HG02981 (cell line): ENCODE measurements around the gene MYO7B.
"Not testable (repeated sequence)": the region's sequence is repeated elsewhere in the genome, so short reads cannot be mapped to it uniquely, and the experiment has no call there.

Experiments used
- ATAC-seq: cut with Tn5 transposase; IDR thresholded peaks from one replicate; pipeline ENCODE4 v1.9.1; 2021; ENCODE audit warnings: mild to moderate bottlenecking, moderate library complexity; ENCODE audit not compliant: unreplicated experiment

The MYO7B gene

DNA sequence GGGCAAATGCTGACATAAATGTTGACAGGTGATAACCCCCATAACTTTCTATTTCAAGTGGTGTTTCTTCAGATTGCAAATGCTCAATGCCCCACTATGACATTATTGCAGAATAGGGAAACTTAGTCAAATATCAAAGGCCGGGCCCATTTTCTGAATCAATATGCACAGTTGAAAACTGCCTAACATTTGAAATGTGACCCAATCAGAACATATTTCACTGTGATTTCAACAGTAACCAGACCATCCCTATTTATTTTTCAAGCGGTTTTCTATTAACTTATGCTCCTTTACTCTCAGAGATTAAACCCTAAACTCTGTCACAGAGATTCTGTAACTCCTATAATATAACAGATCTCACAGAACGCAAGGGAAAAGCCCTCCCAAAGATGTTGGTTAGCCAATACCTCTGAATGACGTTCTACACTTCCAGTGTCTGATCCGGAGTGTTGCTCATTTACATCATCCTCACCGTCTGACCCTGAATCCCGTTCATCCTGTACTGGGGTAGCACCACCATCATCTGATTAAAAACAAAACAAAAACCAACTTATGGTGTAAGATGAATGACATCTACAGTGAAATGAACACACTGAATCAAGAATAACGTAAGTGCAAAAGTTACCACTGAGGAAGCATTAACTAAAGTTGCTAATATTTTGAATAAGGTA is 12.1 kb upstream of the MYO7B start:
- no peak for ATAC-seq

DNA sequence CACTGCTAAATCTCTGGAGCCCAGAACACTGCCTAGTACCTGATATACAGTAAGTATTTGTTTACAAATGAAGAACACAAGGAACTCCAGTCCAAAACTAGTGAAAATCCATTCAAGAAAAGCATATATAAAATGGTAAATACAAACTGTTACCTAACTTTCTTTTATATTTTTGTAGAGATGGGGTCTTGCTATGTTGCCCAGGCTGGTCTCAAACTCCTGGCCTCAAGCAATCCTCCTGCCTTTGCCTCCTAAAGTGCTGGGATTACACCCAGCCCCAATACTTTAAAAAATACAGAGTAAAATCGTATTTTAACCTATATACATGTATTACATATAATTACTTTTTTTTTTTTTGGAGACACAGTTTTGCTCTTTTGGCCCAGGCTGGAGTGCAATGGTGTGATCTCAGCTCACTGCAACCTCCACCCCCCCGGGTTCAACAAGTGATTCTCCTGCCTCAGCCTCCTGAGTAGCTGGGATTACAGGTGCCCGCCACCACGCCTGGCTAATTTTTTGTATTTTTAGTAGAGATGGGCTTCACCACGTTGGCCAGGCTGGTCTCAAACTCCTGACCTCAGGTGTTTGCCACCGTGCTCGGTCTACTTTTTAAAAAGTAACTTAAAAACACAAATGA is 11.2 kb upstream of the MYO7B start:
- ATAC-seq, result not testable (repeated sequence)

DNA sequence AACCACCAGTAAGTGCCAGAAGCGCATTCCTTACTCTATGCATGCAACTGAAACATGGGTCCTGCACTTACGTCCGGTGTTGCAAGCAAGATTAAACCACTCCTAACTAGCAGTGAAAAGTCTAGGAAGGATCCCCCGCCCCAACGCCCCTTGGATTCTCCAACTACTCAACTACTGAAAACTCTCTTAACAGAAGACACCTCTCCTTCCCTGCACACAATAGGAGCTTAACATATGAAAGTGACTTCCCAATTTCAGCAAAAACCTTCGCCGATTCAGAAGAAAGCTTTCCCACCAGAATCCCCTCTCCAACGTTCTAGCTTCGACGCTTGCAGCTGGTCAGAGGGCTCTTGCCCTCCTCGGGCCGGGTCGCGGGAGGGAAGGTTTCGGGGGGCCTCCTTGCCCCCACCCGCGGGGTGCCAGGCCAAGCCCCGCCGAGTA is 9.8 kb upstream of the MYO7B start:
- no peak for ATAC-seq

DNA sequence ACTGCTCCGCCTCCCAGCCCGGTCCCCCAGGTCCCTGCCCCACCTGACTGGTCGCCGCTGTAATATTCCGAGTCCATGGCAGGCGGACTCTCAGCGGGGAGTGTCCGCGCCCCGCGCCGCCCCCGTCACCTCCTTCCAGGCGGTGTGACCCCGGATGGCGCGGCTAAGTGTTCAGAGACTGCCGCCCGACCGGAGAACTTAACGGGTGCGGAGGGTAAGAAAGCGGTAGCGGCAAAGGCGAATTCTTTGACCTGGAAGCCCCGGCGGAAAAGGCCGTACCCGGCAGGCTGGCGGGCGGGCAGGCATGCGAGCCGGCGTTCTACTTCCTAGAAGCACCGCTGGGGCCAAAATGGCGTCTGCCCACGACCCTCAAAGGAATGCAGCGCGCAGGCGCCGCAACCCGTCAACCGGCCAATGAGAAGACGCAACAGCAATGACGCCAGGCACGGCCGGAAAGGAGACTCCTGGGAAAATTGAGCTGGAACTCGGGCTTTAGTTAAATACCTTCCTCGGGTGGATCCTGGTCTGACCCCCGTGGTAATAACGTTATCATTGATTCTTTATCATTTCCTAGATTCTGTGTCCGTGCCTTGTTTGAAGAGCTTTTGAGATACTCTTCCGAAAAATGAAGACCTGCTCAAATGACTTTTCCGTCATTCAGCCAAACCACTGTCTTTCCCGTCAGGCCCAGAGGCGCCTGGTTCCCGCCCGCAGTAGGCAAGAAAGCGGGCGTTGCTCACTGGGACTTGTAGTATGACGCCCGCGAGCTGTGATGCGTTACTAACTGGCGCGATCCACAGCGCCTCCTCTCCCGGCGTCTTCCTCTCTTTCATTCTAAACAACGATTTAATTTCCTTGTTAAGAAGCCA is 9.1 kb upstream of the MYO7B start, which contains the start of gene IWS1:
TSS of gene IWS1 (minus strand) at position 358 of the 869 bp plus-strand sequence. CDS start at position 77, 281 bp downstream.
- peak; percentile 82 for ATAC-seq

DNA sequence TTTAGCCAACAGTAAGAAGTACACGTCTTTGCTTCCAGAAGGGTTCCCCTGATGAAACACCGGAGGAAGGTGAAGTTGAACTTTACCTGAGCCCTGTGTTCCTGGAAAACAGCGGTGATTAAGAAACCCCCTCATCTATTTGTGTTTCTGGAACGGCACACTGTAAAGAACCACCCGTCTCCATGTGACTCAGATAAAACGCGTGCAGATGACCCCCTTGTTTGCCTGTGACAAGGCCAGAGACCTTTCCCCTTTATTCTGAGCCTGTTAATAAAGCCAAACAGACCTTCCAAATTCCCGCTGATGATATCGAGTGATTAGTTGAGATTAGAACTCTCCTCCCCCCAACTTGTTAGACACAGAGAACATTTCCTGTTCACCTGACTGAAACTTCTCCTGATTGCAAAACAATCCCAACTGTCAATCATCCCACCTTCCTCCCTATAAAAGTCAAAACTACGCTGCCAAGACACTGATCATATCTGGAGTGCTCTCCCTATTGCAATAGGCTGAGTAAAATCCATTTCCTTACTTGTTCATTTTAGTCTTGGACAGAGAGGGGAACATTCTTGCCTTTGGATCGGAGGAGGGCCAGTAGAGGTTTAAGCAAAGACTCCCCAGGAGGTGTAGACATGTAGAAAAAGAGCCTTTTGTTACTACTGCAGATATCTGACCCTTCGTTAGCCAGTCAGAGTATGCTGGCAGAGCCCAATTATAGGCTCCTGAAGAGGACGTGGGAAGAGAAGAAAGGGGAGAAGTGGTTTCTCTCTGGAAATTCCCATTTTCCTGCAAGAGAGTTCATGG is 8.3 kb upstream of the MYO7B start:
- peak; percentile 7 for ATAC-seq

DNA sequence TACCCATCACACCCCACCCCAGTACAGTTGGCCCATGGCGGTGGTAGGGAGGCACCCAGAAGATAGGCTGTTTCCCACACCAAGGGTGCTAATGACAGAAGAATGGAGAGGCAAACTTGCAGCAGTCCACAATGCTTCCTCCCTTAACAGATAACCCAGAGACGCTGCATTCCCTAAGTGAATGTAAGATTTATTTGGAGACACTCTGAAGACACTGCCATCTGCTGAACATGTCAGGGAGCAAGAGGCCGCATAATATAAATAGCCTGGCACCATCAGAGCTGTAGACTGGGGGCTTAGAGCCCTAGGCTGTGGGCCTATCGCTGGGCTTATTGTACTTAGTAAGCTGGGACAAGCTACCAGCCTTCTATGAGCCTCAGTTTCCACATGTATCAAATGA is 7.0 kb upstream of the MYO7B start:
- no peak for ATAC-seq

DNA sequence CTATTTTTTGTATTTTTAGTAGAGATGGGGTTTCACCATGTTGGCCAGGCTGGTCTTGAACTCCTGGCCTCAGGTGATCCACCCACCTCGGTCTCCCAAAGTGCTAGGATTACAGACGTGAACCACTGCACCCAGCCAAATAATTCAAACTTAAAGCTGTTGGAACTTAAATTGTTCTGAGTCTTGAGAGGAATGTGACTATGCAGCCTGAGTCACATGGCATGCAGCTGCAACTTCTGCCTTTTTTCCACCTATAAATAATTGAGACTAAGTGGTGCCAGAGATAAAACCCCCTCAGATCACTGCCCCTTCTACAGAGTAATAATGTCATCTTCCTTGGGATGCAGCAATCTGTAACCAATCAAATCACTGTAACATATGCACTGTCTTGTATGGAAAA is 6.1 kb upstream of the MYO7B start:
- ATAC-seq, result not testable (repeated sequence)

DNA sequence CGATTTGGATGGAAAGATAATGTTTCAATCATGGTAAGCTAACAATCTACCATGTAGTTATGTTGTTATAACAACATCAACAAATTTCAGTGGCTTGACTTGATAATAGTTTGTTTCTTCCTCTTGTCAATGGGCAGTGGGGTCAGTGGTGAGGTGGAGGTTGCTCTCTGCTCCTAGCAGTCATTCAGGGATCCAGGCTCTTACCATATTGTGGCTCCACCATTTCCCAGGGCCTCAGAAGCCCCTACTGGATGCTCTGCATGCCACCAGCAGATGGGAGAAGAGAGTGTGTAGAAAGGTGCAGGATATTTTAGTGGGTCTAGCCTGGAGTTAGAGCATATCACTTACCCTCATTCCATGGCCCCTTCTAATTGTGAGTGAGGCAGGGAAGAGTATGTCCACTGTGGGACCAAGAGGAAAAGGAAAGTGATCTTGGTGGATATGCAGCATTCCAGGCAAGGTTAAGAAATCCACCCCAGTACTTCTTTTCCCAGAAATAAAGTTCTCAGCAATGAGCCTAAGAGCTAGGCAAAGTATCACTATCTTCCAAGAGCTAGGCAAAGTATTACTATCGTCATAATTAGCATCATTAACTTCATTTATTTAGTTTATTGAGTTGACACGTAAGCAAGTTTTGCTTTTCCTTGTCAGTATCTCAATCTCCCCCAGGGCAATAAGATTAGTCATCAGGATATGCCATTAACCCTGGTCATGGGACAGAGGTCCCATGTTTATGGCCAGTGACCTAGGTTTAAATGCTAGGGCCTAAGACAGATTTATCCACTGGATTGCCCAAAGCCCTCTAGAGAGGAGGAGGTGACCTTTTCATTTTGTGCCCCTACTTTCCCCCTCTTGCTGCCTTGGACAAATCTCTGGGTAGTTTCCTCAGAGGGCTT is 5.0 kb upstream of the MYO7B start:
- ATAC-seq, result no peak

DNA sequence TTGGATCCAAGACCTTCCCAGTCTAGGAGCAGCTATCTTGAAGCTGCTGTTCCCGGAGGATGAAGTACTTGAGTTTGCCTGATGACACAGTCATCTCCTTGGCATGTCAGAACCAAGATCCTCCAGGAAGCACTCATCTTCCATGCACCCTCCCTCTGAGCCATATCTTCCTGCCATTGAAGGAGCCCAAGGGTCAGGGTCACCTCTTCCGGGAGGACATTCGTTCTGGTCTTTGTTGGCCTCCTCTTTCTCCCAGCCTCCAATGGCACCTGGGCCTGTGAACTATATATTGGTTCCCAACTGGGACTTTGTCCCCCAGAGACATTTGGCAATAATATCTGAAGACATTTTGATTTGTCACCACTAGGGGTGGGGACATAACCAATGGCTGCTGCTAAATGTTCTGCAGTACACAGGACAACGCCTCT is 4.2 kb upstream of the MYO7B start:
- no peak for ATAC-seq

DNA sequence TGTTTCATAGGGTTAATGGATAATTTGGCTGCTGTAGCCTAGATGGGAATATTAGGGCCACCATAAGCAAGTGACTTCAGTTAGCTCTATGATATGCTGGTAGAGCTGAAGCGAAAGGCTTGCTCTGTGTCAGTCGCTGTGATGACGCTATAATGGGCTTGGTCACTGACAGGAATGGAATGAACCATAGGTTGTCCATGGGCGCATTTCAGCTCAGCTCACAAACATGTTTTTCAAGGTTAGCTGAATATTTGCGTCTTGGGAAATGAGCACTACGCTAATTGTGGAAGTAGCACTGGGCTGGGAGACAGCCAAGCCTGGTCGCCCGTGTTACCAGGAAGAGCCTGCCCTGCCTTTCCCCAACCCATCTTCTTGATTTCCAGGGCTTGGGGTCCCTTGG is 3.2 kb upstream of the MYO7B start:
- ATAC-seq, result no peak

DNA sequence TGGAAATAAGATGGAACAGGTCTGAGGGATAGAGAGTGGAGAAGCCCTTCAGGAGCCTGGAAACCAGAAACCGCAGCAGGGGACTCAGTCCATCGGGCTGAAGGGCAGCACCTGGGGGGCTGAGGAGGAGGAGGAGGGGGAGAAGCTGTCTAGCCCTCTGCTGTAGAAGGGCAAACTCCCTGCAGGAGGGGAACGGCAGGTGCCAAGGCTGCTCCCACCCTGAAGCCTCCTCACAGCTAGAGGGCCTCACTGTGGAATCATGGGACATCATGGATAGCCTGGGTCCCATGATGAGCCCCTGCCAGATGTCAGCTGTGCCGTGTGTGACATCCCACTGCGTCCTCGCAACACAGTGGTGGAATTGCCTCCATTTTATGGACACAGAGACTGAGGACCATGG is 435 bp downstream of the MYO7B start:
- no peak for ATAC-seq

DNA sequence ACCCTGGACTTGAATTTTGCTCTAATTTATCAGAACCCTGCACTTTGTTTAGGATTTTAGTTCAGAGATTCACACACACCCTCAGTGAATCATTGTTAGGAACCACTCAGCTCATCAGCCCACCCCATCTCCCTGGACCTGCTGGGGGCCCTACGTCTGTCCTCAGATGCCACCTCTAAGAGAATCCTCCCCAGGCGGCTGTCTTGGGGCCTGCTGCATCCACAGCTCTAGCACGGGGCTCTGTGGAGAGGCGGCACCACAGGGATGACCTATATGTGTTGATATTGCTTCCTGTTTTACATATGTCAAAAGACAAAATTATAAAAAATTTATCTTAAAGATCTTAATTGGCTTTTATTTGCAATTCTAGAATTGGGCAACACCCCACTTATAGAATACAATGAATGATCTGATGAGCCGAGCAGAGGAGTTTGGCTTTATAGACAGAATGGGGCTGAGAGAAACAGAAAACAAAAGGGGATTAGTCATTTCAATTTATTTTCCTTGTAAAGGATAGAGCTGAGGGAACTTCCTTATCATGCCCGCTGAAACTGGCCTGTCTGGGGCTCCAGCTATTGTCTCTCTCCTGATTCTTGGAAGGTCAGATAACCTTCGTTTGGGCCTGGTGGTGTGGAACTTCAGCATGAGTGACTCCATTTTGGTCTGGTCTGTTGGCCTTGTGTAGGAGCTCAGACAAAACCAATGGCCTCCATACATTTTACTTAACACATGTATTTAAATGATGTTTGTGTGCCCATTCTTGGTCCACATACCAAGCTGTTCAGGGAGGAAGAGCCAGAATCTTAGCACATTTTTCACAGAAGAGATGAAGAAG is 1.4 kb downstream of the MYO7B start:
- no peak for ATAC-seq

DNA sequence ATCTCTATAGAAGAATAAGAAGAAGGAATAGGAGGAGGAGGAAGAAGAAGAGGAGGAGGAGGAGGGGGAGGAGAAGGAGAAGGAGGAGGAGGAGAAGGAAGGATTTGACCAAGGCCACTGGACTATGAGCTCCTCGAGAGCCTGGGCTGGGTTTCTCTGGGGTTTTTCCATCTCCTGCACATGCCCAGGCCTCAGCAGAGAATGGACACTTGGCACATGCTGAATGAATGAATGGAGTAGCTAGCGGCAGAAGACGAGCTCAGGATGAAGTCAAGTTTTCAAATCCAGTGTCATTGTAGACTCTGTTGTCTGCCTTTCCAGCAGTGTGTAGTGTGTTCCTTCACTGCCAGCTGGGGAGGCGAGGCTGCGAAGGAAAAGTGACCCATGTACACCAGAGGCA is 2.2 kb downstream of the MYO7B start:
- ATAC-seq, result no peak

DNA sequence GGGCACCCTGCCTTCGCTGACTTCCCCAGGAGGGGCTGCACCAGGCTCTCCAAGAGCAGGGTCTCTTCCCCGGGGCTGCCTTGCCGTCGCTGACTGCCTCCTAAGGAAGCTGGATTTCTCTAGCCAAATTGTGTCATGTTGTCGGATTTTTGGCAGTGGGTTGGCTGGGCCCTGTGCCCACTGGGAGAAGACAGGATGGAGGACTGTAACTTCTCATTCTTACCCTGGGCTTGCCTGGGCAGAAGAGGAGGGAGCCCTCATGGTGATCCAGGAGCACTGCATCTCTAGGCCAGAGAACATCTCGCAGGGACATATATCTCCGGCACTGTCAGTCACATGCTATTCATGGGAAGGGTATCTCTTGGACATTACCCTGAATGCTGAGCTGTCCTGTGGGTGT is 6.3 kb downstream of the MYO7B start:
- no peak for ATAC-seq

DNA sequence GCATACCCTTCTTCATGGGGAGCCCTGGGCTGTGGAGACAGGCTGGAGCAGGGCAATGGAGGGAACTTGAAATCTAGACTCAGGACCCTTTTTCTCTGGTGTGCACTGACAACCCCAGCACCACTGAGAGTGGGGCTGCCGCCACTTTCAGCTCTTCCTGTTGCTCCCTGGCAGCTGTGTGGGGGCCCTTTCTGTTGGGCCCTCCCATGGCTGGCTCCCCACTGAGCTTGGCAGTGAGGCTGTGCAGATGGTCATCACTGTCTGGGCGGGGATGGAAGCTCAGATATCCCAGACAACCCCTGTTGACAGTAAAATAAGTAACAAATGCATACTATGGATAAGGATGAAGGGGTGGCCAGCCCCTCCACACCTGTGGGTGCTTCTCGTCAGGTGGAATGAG is 6.7 kb downstream of the MYO7B start:
- no peak for ATAC-seq

DNA sequence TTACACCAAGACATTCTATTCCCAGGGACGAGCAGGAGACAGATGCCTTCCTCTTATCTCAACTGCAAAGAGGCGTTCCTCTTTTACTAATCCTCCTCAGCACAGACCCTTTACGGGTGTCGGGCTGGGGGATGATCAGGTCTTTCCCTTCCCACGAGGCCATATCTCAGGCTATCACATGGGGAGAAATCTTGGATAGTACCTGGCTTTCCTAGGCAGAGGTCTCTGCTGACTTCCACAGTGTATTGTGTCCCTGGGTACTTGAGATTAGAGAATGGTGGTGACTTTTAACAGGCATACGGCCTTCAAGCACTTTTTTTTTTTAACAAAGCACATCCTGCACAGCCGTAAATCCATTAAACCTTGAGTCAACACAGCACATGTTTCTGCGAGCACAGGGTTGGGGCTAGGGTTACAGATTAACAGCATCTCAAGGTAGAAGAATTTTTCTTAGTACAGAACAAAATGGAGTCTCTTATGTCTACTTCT is 7.6 kb downstream of the MYO7B start:
- not testable (repeated sequence) for ATAC-seq

DNA sequence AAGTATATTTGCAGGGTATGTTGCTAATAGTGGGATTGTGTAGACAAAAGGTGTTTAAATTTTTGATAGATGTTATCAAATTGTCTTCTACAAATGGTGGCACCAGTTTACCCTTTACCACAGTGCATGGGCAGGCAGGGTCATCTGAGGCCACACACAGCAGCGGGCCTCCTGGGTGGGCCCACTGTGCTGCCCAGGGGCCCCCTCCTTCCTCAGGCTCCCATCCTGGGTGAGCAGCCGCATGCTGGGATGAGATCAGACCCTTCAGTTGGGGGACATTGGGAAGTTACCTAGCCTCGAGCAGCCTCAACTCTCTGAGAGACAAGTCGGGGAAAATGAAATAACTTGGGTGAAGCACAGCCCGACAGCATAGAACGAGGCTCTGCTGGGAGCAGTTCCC is 9.7 kb downstream of the MYO7B start:
- ATAC-seq, result no peak

DNA sequence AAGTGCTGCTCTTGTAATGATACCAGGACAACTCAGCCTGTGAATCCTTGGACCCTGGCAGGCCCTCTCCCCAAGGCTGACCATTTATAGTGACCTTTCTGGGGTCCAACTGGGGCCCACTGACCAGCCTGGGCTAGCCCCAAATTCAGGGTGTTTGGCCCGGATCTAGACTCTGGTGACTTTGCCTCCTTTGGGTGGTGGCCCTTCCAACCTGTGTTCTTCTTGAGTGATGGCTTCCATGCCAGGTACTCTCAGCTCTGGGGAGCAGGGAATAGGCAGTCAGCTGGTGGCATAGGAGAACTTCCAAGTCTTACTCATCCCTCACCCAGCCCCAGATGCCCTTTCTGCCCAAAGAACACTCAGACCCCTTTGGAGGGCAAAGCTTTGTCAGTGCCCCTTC is 10.3 kb downstream of the MYO7B start:
- no peak for ATAC-seq

DNA sequence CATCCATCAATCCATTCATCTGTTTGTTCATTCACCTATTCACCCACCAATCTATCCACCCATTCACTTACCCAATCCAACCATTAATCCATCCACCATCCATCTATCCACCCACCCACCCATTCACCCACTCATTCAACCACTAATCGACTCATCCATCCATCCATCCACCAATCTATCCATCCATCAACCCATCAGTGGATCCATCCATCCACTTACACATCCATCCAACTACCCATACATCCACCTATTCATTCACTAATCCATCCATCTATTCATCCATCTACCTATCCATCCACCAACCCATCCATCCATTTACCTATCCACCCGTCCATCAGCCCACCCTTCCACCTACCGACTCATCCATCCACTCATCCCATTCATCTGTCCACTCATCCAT is 11.3 kb downstream of the MYO7B start:
- no peak for ATAC-seq
